Dermis blood vessel endothelial cell (primary cell): ENCODE results near the gene CLC. TPM values are rescaled to one million over a fixed set of nuclear protein-coding genes. Genes with fewer than 3 reads are reported as not detected.
"Not testable (repeated sequence)": the region's sequence is repeated elsewhere in the genome, so short reads cannot be mapped to it uniquely, and the experiment has no call there.

ENCODE experiments used
- DNase-seq: peaks from one replicate; pipeline ENCODE4 v3.0.0; 2010
- total RNA-seq: library from RNA; depleted of rRNA; stranded (reverse); fragments of >200 nt; gene quantifications from 2 replicates; pipeline ENCODE4 v1.2.3, GENCODE V29; 2014

The CLC gene
- total RNA-seq: not detected in 2 replicates

GRCh38 chr19:39737891-39738290 lies at the start of gene CLC:
TSS of gene CLC (minus strand) at chr19:39738029. CDS start at chr19:39737952, 77 bp downstream.
- no peak for DNase-seq

GRCh38 chr19:39780894-39781293 lies 43.1 kb upstream of the CLC start:
- no peak for DNase-seq

GRCh38 chr19:39778763-39779162 lies 40.9 kb upstream of the CLC start, which contains the start of gene LEUTX:
TSS of gene LEUTX (plus strand) at chr19:39778854. CDS start at chr19:39778921, 67 bp downstream.
- DNase-seq: no peak

GRCh38 chr19:39768786-39769185 lies 31.0 kb upstream of the CLC start:
- DNase-seq: no peak

GRCh38 chr19:39768334-39768733 lies 30.5 kb upstream of the CLC start:
- no peak for DNase-seq

- peak; percentile 76 for DNase-seq
These were observed 27.6 kb upstream of the CLC start for GRCh38 chr19:39765091-39766076.

- DNase-seq: not testable (repeated sequence)
These were observed 24.0 kb upstream of the CLC start for GRCh38 chr19:39761851-39762250.

GRCh38 chr19:39759457-39760184 lies 21.8 kb upstream of the CLC start:
- no peak for DNase-seq

- DNase-seq: no peak
These were observed 17.1 kb upstream of the CLC start for GRCh38 chr19:39754971-39755370.

- no peak for DNase-seq
These were observed 16.7 kb upstream of the CLC start for GRCh38 chr19:39754544-39754943.

- DNase-seq: no peak
These were observed 15.0 kb upstream of the CLC start for GRCh38 chr19:39752795-39753194.

GRCh38 chr19:39752390-39752789 lies 14.6 kb upstream of the CLC start:
- no peak for DNase-seq

GRCh38 chr19:39749981-39750380 lies 12.2 kb upstream of the CLC start:
- no peak for DNase-seq

- no peak for DNase-seq
These were observed 9.2 kb upstream of the CLC start for GRCh38 chr19:39746836-39747529.

- DNase-seq: no peak
These were observed 7.8 kb upstream of the CLC start for GRCh38 chr19:39745643-39746042.

GRCh38 chr19:39740395-39740794 lies 2.6 kb upstream of the CLC start:
- no peak for DNase-seq

GRCh38 chr19:39738814-39739213 lies 985 bp upstream of the CLC start:
- no peak for DNase-seq

- DNase-seq: no peak
These were observed 478 bp downstream of the CLC start for GRCh38 chr19:39737351-39737750.

- DNase-seq: no peak
These were observed 1.7 kb downstream of the CLC start for GRCh38 chr19:39736088-39736487.

- DNase-seq: no peak
These were observed 2.1 kb downstream of the CLC start for GRCh38 chr19:39735688-39736087.

GRCh38 chr19:39733841-39734240 lies 4.0 kb downstream of the CLC start:
- no peak for DNase-seq

GRCh38 chr19:39731685-39732084 lies 6.1 kb downstream of the CLC start:
- DNase-seq: no peak

- no peak for DNase-seq
These were observed 8.2 kb downstream of the CLC start for GRCh38 chr19:39729594-39729993.
